Liver (tissue), 9 donors: Measurements from ENCODE around the gene RNU1-2. TPM values are rescaled to one million over a fixed set of nuclear protein-coding genes. Genes with fewer than 3 reads are reported as not detected.
"Not testable (repeated sequence)": the region's sequence is repeated elsewhere in the genome, so short reads cannot be mapped to it uniquely, and the experiment has no call there.

Source experiments
- DNase-seq: peaks from one replicate; pipeline ENCODE4 v3.0.0-alpha.2; 2017; ENCODE audit warnings: low spot score
- H3K27ac ChIP-seq, 2 donors: one replicate each; pipeline ENCODE4 v1.7.0; 2013; ENCODE audit warnings: inconsistent platforms in 2 of 2, low read length in 2 of 2, control low read depth in 1 of 2, low read depth in 1 of 2, mild to moderate bottlenecking in 1 of 2
- H3K27me3 ChIP-seq, 4 donors: one replicate each; pipeline versions ENCODE4 v1.6.1 to v1.7.0; 2013; ENCODE audit warnings: low read length in 3 of 4, inconsistent platforms in 1 of 4, mild to moderate bottlenecking in 1 of 4, moderate library complexity in 1 of 4; ENCODE audit not compliant: control insufficient read depth in 4 of 4, insufficient read depth in 4 of 4
- H3K36me3 ChIP-seq, 4 donors: one replicate each; pipeline versions ENCODE4 v1.6.1 to v1.7.0; 2013; ENCODE audit warnings: low read length in 3 of 4, mild to moderate bottlenecking in 3 of 4, low read depth in 1 of 4, moderate library complexity in 1 of 4; ENCODE audit not compliant: control insufficient read depth in 4 of 4, insufficient read depth in 3 of 4
- H3K4me1 ChIP-seq, 4 donors: one replicate each; pipeline versions ENCODE4 v1.6.1 to v1.7.0; 2013; ENCODE audit warnings: low read length in 3 of 4, mild to moderate bottlenecking in 3 of 4, moderate library complexity in 1 of 4; ENCODE audit not compliant: control insufficient read depth in 4 of 4, insufficient read depth in 4 of 4
- H3K4me3 ChIP-seq, 3 donors: one replicate each; pipeline versions ENCODE4 v1.6.1 to v1.7.0; 2013; ENCODE audit warnings: low read length in 3 of 3, control low read depth in 1 of 3, low read depth in 1 of 3, mild to moderate bottlenecking in 1 of 3
- H3K9ac ChIP-seq, 2 donors: one replicate each; pipeline ENCODE4 v1.7.0; 2013; ENCODE audit warnings: low read length in 2 of 2, mild to moderate bottlenecking in 2 of 2, moderate library complexity in 2 of 2, control low read depth in 1 of 2, low read depth in 1 of 2
- H3K9me3 ChIP-seq, 4 donors: one replicate each; pipeline versions ENCODE4 v1.6.1 to v1.7.0; 2013; ENCODE audit warnings: low read length in 3 of 4; ENCODE audit not compliant: control insufficient read depth in 4 of 4
- WGBS: extraction: QIAGEN DNeasy Blood & Tissue Kit; methylation state at CpG from one replicate; pipeline ENCODE4 v1.1.7; 2013; 5-methylcytosine and 5-hydroxymethylcytosine counted together
- polyA plus RNA-seq, 2 donors: library from polyadenylated mRNA; stranded (reverse) in 1 of 2; unstranded in 1 of 2; fragments of 200-250 nt in 1 of 2; fragments of >200 nt in 1 of 2; fragmentation: Nextera tagmentation in 1 of 2; extraction: Ambion mirVana in 1 of 2; gene quantifications; one replicate each; pipeline versions ENCODE4 v1.2.1 to v1.2.3, GENCODE V29; 2013 to 2015
- total RNA-seq, 2 donors: library from RNA; depleted of rRNA; stranded (reverse); fragments of >200 nt; gene quantifications; one replicate each; pipeline ENCODE4 v1.2.3, GENCODE V29; 2014
- donor health status: healthy.
- donor health status: healthy.
- donor health status: healthy.
- donor health status: healthy.
- donor health status: healthy.

Gene RNU1-2
- total and polyA plus RNA-seq, 4 donors, result under 0.01 to 16.7 (median under 0.01) TPM; not detected in 1

DNA sequence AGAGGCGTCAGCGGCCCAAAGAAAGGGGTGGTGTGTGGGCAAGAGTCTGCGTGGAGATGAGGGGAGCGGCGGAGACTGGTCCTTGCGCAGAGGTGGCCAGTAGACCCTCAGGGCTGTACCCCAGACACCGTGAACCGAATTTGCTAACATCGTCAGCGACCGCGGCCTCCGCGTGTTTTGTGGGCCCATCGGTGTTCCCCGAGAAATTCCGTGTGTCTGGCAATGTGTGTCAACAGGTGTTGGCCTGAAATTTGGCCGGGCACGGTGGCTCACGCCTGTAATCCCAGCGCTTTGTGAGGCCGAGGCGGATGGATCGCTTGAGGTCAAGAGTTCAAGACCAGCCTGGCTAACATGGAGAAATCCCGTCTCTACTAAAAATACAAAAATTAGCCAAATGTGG is 33.4 kb upstream of the RNU1-2 start:
- DNase-seq, H3K9ac ChIP-seq, H3K27ac ChIP-seq, H3K4me1 ChIP-seq, H3K4me3 ChIP-seq, H3K9me3 ChIP-seq, H3K36me3 ChIP-seq, H3K27me3 ChIP-seq: not testable (repeated sequence)
- WGBS, result 94% methylated on average over 25 of the region's 25 CpGs

DNA sequence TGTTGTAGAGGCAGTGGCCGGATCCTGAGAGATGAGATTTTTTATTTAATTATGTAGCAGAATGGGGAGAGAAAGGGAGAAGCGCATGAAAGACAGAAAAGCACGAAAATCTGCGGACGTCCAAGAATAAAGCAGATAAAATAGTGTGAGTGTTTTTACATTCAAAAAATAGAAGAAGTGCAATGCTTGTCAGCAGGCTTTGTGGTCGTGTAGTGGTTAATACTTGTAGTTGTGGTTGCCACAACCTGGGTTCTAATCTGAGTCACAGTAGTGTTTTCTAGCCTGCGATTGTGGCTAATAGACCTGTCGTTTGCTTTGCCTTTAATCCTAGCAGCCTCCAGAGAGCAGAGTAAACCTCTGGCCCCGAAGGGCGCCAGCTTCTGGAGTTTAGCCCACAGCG is 32.8 kb upstream of the RNU1-2 start:
- H3K4me3 ChIP-seq, H3K4me1 ChIP-seq, H3K27ac ChIP-seq, H3K27me3 ChIP-seq, DNase-seq, H3K36me3 ChIP-seq, H3K9ac ChIP-seq, H3K9me3 ChIP-seq: not testable (repeated sequence)
- WGBS, result 77% methylated on average over 6 of the region's 11 CpGs

DNA sequence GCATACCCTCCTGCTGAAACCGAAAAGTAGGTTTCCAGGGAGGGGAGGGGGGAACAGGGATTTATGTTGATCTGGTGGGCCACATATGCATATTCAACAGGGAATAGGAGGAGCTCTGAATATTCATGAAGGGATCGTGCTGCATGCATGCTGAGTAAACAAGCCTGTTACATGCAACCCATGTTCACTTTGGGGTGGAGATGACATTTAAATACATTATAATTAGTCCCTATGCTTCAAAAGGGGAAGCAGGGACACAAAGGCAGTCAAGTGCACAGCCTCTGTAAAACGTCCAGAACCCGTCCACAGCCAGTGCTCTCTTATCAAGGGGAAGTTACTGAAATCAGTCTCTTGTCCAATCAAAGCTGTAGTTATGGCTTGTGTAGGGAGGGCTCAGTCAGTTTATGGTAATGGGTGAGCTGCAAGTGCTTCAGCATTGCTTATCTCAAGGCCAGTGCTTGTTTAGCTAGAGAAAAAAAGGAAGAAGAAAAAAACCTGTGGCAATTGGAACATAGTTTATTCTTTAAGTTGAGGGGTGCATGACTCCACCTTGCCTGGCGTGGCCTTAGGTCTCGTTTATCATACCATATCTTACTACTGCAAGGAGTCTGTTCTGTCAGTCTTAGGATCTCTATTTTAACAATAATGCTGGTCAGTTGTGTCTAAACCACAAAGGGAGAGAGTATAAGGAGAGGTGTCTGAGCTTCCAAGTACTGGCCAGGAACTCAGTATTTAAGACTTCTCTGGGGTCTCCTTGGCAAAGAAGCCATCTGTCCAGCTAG is 28.7 kb upstream of the RNU1-2 start:
- not testable (repeated sequence) for H3K9ac ChIP-seq
- 60% methylated on average over 4 of the region's 6 CpGs for WGBS

DNA sequence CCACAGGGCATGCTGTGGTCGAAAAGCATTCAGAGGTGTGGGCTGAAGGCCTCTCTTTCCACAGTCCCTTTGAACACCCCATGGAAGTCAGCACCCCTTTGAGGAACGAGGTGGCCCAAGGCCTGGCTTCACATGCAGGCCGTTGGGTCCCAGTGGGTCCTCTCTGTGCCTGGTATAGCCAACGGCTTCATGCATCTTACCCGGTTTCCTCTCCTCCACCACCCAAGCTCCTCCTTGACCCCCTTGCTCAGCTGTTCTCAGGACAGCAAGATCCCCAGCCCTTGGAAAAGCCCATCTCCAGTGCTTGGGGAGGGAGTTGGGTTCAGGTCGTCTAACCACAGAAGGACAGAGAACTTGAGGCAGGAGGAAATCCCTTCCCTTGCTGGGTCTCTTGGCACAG is 27.0 kb upstream of the RNU1-2 start:
- H3K27ac ChIP-seq, DNase-seq, H3K27me3 ChIP-seq, H3K4me3 ChIP-seq, H3K9me3 ChIP-seq, H3K36me3 ChIP-seq, H3K9ac ChIP-seq: not testable (repeated sequence)
- H3K4me1 ChIP-seq, result peaks cover 3 to 11% (median 6%) of the 10 kb centered on the region in 4 donors
- WGBS, result 91% methylated on average over 5 of the region's 6 CpGs

More for the DNA sequence above, 28.7 kb upstream of the RNU1-2 start:
- not testable (repeated sequence) for H3K36me3 ChIP-seq, H3K27me3 ChIP-seq, H3K4me1 ChIP-seq, H3K9me3 ChIP-seq, DNase-seq, H3K27ac ChIP-seq, H3K4me3 ChIP-seq

DNA sequence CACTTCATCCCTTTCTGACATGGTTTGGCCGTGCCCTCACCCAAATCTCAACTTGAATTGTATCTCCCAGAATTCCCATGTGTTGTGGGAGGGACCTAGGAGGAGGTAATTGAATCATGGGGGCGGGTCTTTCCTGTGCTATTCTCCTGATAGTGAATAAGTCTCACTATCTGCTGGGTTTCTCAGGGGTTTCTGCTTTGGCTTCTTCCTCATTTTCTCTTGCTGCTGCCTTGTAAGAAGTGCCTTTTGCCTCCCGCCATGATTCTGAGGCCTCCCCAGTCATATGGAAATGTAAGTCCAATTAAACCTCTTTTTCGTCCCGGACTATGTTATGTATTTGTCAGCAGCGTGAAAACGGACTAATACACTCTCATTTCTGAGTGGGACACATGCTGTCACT is 25.8 kb upstream of the RNU1-2 start:
- not testable (repeated sequence) for DNase-seq, H3K27ac ChIP-seq, H3K9me3 ChIP-seq, H3K4me3 ChIP-seq, H3K27me3 ChIP-seq, H3K9ac ChIP-seq, H3K36me3 ChIP-seq
- WGBS, result 84% methylated on average over 6 of the region's 7 CpGs
- H3K4me1 ChIP-seq, result peaks cover 3 to 11% (median 6%) of the 10 kb centered on the region in 4 donors

DNA sequence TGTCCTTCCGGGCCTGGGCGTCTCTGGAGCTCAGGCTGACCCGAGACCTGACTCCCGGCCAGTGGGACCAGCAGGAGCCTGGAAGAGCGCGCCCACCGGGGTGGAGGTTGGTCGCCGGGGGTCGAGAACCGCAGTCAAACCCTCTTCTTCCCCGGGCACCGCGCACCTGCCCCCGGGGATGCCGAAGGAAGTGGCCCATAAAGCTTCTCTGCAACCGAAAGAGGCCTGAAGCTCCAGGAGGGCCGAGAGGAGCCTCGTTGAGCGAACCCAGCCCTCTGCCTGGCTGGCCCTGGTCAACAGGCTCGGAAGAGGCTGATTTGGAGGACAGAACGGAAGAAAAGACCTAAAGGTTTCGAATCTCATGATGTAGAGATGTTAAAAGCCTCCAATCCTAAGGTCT is 24.6 kb upstream of the RNU1-2 start:
- H3K27me3 ChIP-seq, H3K9ac ChIP-seq, H3K4me3 ChIP-seq, H3K36me3 ChIP-seq, H3K9me3 ChIP-seq, DNase-seq, H3K27ac ChIP-seq: not testable (repeated sequence)
- H3K4me1 ChIP-seq, result peaks cover 3 to 14% (median 6%) of the 10 kb centered on the region in 4 donors
- WGBS, result 85% methylated on average over 23 of the region's 23 CpGs
